HS-5 (cell line): ENCODE measurements around the gene SLC39A3.

Source experiments
- DNase-seq: peaks from one replicate; pipeline ENCODE4 v3.0.0-alpha.2; 2012; ENCODE audit warnings: low read depth

Gene SLC39A3

DNA sequence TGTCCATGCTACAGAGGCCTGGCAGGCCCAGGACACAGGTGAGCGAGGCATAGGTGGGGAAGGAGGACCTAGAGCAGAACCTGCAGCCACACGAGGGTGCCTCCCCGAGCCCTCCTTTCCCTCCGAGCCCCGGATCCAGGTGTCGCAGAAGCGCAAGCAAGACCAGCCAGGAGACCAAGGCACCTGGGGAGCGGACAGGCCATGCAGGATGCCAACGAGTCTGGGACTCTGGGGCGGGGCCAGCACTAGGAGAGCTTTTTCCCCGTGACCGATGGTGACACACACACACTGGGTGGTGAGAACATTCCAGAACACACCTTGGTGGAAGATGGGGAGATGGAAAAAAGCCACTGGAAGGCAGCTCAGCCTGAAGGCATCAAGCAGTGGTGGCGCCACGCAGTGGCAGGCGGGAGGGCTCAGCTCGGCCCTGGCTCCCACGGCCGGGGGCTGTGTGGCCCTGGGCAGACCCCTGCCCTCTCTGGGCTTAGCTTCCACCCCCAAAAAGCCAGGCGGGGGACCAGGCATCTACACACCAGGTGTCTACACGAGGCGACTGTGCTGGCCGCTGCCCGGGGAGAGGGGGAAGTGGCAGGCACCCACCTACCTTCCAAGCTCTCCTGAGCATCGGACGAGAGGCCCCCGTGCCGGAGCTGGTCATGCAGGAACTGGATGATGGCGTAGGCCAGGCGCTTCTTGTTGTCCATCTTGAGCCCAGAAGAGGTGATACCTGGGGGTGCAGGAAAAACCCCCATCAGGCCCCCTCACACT lies 28.7 kb upstream of the SLC39A3 start:
- DNase-seq = no peak

DNA sequence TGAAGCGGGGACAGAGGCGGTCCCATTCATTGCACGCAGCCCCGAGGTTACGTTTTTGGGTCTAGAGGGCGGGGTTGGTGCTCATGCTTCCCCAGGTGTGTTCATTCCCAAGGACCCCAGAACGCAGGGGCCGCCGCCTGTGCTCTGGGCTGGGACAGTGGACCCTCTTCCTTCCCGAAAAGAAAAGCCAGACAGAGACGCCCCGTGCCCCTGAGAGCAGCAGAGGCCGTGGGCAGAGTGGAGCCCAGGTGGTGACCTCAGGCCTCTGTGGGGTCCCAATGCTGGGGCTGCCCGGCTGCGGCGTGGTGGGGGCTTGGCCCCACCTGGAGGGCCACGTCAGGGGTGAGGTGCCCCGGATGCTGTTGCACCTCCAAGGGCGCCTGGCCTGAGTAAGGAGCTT lies 27.9 kb upstream of the SLC39A3 start:
- DNase-seq = no peak

DNA sequence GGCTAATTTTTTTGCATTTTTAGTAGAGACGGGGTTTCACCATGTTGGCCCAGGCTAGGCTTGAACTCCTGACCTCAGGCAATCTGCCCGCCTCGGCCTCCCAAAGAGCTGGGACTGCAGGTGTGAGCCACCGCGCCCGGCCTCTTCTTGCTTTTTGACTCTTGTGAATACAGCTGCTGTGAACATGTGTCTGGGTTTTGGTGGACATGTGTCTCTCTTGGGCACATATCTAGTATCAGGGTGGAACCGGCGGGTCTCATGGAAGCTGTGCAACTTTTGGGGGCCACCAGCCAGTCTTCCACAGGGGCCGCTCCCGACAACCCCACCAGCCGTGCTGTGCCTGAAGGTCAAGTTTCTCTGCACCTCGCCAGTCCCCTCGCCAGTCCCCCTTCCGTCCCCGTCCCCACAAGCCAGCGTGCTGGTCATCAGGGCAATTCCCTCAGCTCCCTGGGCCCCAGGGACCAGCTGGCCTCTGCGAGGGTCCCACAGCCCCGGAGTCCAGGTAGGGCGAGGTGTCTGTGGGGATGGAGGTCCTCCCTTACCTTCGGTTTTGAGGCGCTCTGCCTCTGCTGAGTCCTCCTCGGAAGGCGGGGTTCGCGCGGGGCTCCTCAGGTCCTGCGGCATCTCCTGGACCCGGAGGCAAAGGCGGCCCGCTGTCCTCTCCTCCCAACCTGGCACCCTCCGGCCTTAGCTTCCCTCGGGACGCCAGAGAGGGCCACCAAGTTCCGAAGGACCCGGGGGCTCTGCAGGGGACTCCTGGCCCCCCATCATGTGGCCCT lies 27.0 kb upstream of the SLC39A3 start:
- no peak for DNase-seq

DNA sequence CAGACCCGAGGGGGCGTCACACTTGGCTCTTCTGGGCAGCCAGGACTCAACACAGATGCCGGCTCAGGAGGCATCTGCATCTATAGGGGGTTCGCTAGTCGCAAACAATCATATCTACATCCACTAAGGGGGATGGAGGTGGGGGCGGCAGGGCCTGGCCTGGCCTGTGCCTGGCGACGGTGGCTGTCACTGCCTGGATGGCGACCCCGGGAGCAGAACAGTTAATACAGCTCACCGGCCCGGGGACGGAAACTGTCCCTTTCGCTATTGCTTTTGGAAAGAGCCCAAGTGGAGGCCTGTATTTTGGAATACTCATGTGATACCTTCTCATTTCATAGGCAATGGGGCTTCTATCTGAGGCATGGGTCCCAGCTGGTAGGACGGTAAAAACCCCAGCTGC lies 25.6 kb upstream of the SLC39A3 start:
- no peak for DNase-seq

DNA sequence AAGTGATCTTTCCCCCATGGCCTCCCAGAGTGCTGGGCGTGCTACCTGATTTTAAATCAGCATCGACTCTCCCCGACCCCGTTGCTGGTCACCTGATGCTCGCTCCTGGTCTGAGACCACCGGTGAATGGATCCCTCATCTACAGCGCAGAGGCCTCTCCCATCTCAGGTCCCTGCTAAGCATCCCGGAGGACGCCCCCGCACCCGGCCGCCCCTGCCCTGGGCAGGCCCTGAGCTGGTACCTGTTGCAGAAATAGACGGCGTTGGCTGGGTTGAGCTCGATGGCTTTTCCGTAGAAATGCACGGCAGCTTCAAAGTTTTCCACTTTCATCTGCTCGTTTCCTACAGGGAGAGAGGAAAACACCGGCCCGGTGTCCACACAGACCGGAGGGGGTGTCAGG lies 25.1 kb upstream of the SLC39A3 start:
- DNase-seq = no peak

DNA sequence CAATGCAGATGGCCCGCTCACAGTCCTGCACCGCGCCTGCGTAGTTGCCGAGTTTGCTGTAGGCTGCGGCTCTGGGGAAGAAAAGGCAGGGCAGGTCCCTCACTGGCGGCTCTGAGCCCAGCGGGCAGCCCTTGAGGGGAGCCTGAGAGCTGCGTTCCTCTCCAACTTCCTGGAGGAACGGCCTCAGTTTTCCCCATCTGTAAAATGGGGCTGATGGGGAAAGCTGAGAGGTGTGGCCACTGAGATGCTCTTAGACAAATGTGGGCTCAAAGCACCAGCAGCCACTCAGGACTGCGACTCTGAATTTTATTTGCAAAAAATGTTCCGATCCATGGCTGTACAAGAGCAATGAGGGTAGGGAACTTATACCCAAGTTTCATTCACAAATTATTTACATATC lies 23.9 kb upstream of the SLC39A3 start:
- DNase-seq = no peak

DNA sequence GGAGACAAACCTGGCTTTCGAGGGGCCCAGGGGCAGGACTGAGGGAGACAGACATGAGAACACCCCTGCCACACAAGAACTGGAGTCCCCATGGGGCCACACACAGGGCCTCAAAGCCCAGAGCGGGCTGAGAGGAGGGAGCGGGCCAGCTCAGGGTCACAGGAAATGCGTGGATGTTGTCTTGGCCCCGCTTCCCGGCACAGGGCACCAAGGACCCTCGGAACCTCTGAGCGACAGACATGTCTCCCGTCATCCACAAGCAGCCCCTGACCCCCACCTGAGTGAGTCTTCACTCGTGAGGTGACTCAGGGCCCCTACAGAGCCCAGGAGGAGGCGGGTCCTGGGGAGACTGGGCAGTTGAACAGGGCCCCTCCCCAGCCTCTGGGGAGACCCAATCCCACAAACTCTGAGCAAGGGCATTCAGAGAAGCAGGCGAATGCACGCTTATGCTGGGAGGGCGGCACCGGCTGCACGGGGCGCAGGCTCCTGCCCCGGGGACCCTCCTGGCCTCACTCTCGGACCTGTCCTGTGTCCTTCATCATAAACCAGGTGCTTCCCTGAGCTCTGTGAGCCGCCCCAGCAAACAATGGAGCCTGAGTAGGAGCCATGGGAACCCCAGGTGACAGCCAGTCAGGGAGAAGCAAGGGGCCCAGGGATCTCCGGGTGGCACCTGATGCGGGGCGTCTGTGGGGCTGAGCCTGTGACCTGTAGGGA lies 23.1 kb upstream of the SLC39A3 start:
- DNase-seq = no peak

DNA sequence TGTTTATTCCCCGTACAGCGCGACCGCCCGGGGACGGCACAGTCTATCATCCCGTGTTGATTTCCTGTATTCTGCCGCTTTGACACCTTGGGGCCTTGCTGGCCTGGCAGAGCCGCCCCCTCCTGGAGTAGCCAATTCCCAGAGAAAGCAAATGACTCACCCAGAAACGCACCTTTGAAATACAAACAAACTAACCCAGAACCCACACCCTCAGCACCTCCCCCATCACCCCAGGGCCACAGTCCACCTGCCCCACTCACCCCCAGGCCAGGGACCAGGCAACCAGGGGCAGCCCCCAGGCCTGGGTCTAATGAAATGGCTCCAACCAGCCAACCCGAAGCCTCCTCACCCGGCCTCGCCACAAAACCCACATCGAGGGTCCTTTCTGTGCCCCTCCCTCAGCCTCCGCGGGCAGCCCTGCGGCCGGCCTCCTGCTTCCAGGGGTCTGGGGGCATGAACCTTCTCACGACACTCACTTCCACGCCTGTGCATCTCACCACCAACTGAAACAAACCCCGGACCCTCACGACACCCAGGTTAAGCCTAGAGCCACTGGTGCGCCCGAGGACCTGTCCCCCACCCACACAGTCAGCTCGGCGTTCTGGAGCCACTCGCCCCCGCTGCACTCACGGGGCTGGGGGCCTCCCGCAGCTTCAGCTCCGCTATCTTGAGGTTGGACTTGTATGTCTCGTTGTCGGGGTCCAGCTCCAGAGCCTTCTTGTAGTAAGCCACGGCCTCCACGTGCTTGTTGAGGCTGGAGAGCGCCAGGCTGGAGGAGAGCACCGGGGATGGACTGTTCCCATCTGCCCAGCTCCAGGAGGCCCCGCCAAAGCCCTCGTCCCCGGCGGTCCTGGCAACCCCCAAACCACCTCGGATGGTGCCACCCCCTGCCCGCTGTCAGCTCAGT lies 22.3 kb upstream of the SLC39A3 start:
- DNase-seq = no peak

DNA sequence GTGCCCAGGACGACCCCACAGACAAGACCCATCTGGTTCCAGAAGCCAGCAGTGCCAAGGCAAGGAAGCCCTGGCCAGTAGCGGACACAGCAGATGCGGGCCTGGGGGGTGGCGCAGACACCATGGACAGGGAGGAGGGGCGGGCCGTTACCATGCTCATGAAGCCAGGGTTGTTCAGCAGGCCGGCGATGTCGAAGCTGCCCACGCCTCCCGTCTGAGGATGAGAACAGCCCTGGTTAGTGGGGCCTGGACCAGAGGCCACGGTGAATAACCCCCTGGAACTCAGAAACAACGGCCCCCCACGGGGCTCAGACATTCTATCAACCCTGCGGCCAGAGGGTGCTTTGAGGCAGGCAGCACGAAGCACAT lies 21.5 kb upstream of the SLC39A3 start:
- no peak for DNase-seq

DNA sequence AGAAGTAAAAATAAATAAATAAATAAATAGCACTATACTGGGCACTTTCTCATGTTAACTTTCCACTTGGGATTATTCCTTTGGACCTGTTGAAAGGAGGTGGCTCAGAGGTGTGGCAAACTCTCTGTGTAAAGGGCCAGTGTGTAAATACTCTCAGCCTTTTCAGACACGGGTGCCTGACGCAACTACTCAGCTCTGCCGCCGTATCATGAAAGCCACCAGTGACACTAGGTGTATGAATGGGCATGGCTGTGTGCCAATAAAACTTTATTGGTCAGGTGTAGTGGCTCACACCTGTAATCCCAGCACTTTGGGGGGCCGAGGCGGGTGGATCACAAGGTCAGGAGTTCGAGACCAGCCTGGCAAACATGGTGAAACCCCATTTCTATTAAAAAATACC lies 20.1 kb upstream of the SLC39A3 start:
- DNase-seq = no peak

DNA sequence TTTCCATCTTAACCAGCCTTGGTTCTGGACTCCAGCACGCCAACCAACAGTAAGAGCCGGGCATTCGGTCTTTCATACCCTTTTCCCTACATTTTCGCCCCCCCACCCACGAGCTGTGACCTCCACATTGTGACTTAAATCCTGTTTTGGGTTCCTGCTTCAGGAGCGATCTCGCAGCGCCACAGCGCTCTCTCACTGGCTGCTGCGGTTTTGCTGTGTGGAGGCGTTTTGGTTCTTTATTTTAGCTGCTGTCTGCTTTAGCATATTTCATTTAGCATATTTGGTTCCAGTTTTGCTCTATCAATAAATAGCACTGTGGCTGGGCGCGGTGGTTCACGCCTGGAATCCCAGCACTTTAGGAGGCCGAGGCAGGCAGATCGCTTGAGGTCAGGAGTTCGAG lies 19.5 kb upstream of the SLC39A3 start:
- no peak for DNase-seq

DNA sequence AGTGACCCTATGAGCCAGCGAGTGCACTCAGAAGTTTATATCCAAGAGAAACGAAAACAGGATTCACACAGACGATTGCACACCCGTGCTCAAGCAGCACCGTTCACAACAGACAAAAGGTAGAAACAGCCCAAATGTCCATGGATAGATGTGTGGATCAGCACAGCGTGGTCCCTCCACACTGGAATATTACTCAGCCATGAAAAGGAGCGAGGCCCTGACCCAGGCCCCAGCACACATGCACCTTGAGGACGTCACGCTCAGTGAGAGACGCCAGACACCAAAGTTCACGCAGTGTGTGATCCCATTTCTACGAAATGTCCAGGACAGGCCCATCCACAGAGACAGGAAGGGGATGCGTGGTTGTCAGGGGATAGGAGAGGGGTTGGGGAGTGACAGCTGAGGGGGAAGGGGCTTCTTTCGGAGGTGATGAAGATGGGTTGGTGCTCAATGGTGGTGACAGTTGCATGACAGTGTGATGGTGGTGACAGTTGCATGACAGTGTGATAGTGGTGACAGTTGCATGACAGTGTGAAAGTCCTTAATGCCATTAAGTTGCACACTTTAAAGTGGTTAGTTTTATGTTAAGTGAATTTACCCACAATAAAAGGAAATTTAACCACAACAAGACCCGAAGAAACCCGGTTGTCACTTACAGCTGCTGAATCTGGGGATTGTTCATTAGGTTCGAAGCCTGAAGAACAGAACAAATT lies 18.9 kb upstream of the SLC39A3 start:
- DNase-seq = no peak

DNA sequence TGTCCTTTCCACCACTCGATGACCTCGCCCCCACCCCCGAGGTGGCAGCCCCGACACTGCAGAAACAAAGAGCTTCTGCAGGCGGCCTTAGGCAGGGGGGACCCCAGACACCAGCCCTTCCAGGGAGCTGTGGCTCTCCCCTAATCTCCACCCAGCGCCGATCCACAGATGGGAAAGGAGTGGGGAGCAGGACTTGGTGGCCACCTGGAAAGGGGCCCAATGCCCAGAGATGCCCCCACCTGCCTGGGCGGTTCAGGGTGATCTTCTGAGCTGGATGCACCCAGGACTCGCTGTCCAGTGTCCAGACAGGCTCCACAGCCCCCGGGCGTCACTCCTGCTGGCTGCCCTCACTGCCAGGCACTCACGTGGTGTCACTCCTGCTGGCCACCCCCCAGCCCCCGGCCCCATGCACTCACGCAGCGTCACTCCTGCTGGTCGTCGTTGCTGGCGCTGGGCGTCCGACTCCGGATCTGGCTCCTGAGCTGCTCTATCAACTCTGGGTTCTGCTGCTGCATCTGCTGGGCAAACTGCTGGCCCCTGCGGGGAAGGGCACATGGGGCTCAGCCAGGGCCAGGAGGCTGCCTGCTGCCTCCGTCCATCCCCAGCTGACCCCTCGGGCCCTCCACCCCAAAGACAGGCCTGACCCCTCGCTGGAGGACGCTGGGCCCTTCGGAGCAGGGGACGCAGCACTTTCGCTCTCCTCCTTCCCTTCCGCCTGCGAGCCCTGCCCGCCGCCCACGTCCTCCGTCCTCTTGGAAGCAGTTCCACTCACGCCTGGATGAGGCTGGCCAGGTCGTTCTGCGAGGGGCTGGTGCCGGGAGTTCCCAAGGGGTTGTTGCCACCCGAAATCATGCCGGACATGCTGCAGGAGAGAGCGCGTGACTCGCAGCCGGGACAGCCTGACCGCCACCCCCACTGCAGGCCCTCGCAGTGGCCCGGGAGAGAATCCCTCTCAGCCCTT lies 17.4 kb upstream of the SLC39A3 start:
- DNase-seq = no peak

DNA sequence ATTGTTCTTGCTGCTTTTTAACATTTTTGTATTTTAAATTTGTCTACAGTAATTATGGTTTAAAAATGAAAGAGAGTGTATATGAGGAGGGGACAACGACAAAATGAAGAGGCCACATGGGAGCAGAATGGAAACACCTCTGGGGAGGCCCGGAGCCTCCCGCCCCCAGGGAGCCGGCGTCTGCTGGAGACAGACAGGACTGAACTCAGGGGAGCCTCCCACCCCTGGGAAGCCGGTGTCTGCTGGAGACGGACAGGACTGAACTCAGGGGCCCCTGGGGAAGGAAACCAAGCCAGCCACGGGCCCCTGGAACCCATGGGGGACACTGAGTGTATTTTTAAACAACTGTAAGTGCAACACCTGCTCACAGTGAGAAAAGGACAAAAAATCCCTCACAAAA lies 16.7 kb upstream of the SLC39A3 start:
- DNase-seq = no peak

DNA sequence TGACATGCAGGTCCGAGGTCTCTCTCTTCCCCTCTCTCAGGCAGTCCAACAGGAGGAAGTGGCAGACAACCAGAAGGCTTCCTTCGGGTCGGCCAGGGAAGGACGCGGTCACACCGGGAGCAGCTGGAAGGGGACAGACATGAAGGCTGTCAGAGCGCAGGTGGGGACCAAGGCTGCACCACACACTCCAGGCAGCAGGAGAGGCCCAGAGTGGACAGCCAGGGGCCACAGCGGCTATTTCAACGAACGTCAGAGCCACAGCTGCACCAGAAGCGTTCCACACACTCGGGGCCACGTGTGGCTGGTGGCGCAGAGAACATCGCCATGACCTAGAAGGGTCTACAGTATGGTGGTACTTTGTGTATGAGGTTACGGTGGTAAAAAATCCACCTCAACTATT lies 16.0 kb upstream of the SLC39A3 start:
- no peak for DNase-seq

DNA sequence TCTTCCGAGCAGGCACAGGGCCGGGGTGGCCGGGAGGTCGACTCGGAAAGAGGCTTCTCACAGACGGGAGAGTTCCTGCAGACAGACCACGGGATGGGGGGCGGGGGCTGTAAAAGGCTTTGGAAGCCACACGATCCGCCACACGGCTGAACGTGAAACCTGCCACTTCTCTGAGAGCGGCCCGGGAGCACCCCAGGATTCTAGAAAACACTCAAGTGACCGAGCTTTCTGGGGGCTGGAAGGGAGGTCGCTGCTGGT lies 15.6 kb upstream of the SLC39A3 start:
- DNase-seq = no peak

DNA sequence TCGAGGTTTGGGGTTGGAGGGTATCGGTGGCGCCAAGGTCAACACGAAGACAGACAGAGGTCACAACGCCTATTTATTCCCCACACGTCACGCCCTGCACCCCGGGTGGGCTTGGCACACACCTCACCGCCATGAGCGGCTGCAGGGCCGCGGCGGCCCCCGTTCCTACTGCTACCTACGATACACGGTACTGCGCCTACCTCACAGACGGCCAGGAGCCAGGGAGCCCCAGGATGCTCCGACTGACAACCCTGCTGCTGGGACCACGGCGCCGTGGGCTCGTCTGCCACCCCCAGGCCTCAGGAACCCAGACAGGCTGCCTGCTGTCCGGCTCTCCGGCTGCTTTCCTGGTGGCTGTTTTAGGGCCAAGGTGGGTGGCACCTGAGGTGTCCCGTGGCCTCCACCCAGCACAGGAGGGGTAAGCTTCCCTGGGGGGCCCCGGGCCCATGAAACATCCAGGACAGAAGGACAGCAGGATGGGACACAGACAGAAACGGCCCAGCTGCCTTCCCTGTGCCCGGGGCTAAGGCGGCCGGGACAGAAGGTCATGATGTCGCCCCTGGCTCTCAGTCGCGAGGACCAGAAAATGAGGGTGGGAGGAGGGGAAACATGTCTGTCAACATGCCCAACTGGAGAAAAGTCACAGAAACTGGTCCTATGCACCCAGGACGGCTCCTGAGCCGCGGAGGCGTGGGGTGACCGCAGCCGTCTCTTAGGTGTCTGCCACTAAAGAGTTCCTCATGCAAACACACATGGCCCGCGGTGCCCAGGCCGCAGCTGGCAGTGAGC lies 15.0 kb upstream of the SLC39A3 start:
- DNase-seq = no peak

DNA sequence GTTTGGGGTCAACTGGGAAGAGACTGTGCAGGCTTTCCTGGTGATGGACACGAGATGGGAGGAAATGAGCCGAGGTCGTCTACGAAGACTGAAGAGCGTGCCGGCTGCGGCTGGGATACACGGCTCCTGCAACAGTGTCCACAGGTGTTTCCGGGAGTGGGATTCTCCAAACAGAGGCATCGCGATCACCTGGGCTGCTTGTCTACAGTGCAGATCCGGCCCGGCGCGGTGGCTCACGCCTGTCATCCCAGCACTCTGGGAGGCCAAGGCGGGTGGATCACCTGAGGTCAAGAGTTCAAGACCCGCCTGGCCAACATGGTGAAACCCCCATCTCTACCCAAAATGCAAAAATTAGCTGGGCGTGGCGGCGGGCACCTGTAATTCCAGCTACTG lies 11.6 kb upstream of the SLC39A3 start:
- no peak for DNase-seq

DNA sequence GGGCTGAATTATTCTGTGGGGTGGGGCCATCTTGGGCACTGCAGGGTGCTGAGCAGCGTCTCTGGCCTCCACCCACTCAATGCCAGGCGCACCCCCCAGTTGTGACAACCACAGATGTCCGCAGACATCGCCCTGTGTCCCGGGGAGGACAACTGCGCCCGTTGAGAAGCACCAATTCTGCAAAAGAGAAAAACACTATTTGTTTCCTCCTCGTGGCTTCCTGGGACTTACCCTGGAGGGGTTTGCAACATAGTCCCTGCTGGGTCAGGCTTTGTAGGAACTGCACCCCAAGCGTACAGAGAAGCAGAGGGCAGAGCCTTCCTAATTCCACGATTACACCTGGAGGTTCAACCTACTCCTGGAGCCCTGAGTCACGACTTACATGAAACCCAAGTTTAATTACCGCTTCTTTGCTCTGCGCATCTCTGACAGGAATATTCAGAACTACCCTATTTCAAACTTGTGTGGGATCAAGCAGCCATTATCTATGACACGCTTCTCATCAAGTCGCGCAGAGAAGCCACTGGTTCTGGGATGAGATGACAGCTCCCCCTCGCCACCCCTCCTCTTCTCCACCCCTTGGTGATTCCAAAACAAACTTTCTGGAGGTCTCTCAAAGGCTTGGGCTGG lies 11.1 kb upstream of the SLC39A3 start:
- DNase-seq = no peak
